HG02970 (cell line): ENCODE data around the gene SLC38A3.
"Not testable (repeated sequence)": the region's sequence is repeated elsewhere in the genome, so short reads cannot be mapped to it uniquely, and the experiment has no call there.

Experiments used
- ATAC-seq: cut with Tn5 transposase; IDR thresholded peaks from one replicate; pipeline ENCODE4 v1.9.1; 2021; ENCODE audit warnings: mild to moderate bottlenecking, moderate library complexity, moderate number of reproducible peaks; ENCODE audit not compliant: unreplicated experiment, low FRiP score

SLC38A3 gene

GRCh38 chr3:50245251-50245745 lies 40.2 kb downstream of the SLC38A3 start:
- ATAC-seq = no peak

GRCh38 chr3:50245831-50246516 lies 40.9 kb downstream of the SLC38A3 start:
- peak; percentile 61 for ATAC-seq

- ATAC-seq = peak; percentile 29
These were observed 41.5 kb downstream of the SLC38A3 start for GRCh38 chr3:50246517-50246954.

- ATAC-seq = no peak
These were observed 43.3 kb downstream of the SLC38A3 start for GRCh38 chr3:50248387-50248786.

GRCh38 chr3:50249457-50249856 lies 44.4 kb downstream of the SLC38A3 start:
- ATAC-seq = no peak

- ATAC-seq = no peak
These were observed 45.4 kb downstream of the SLC38A3 start for GRCh38 chr3:50250514-50250913.

- ATAC-seq = no peak
These were observed 46.1 kb downstream of the SLC38A3 start for GRCh38 chr3:50251220-50251619.

- ATAC-seq = no peak
These were observed 49.6 kb downstream of the SLC38A3 start for GRCh38 chr3:50254577-50255250.

GRCh38 chr3:50255251-50255615 lies 50.2 kb downstream of the SLC38A3 start:
- ATAC-seq = no peak

GRCh38 chr3:50256978-50257890 lies 52.2 kb downstream of the SLC38A3 start:
- ATAC-seq = no peak

GRCh38 chr3:50258029-50258680 lies 53.1 kb downstream of the SLC38A3 start:
- no peak for ATAC-seq

GRCh38 chr3:50258979-50259378 lies 53.9 kb downstream of the SLC38A3 start:
- ATAC-seq = no peak

GRCh38 chr3:50259432-50260026 lies 54.5 kb downstream of the SLC38A3 start:
- ATAC-seq = peak; percentile 21

GRCh38 chr3:50260027-50260941 lies 55.2 kb downstream of the SLC38A3 start:
- ATAC-seq = peak; percentile 81

- no peak for ATAC-seq
These were observed 55.9 kb downstream of the SLC38A3 start for GRCh38 chr3:50260942-50261441.

GRCh38 chr3:50261505-50261904 lies 56.4 kb downstream of the SLC38A3 start:
- no peak for ATAC-seq

- not testable (repeated sequence) for ATAC-seq
These were observed 57.1 kb downstream of the SLC38A3 start for GRCh38 chr3:50262200-50262599.

- no peak for ATAC-seq
These were observed 57.7 kb downstream of the SLC38A3 start for GRCh38 chr3:50262778-50263177.
